ENCODE measurements around the gene CWC27.
"Not testable (repeated sequence)": the region's sequence is repeated elsewhere in the genome, so short reads cannot be mapped to it uniquely, and the experiment has no call there.

The CWC27 gene

GRCh38 chr5:64887910-64888309 lies 119.2 kb downstream of the CWC27 start:
- TF ChIP-seq, protein P1, sequence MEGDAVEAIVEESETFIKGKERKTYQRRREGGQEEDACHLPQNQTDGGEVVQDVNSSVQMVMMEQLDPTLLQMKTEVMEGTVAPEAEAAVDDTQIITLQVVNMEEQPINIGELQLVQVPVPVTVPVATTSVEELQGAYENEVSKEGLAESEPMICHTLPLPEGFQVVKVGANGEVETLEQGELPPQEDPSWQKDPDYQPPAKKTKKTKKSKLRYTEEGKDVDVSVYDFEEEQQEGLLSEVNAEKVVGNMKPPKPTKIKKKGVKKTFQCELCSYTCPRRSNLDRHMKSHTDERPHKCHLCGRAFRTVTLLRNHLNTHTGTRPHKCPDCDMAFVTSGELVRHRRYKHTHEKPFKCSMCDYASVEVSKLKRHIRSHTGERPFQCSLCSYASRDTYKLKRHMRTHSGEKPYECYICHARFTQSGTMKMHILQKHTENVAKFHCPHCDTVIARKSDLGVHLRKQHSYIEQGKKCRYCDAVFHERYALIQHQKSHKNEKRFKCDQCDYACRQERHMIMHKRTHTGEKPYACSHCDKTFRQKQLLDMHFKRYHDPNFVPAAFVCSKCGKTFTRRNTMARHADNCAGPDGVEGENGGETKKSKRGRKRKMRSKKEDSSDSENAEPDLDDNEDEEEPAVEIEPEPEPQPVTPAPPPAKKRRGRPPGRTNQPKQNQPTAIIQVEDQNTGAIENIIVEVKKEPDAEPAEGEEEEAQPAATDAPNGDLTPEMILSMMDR (IDR thresholded peaks at IDR 0.05; ENCODE audit: insufficient read depth, low read depth, low read length, missing control alignments): no peak

DNA sequence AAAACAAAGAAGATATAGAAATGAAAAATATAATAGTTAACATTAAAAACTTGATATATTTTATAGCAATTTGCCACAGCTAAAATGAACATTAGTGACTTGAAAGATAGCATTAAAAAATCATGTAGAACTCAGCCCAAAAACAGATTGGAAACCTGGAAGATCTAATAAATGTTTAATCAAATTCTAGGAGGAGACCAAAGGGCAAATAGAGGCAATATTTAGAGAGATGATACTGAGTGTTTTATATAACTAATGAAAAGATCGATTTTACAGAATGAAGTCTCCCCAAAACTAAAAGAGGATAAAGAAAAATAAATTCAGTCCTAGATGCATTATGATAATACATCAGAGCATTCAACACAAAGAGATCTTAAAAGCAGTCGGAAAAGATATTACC lies 127.0 kb downstream of the CWC27 start:
- TF ChIP-seq, protein P1 (IDR thresholded peaks at IDR 0.05; ENCODE audit: insufficient read depth, low read depth, low read length, missing control alignments): no peak
- no peak for DNase-seq (ENCODE audit: low read depth)
- no peak overlapping the region for H3K4me3 ChIP-seq (ENCODE audit: low read depth, low read length)

More at GRCh38 chr5:64887910-64888309, 119.2 kb downstream of the CWC27 start:
- H3K4me3 ChIP-seq (ENCODE audit: low read depth, low read length): no peak overlapping the region
- DNase-seq (ENCODE audit: low read depth): no peak

DNA sequence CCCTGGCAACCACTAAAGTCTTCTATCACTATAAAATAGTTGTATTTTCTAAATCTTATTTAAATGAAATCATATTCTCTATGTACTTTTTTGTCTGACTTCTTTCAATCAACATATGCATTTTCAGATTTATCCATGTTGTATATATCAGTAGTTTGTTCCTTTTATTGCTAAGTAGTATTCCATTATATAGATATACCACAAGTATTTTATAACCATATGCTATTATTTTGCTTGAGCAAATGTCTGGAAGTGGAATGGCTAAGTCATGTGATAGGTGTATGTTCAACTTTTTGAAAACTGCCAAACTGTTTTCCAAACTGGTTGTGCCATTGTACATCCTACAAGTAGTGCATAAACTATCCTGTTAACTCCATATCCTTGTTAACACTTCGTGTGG lies 131.1 kb downstream of the CWC27 start:
- DNase-seq (ENCODE audit: low read depth): no peak
- no peak overlapping the region for H3K4me3 ChIP-seq (ENCODE audit: low read depth, low read length)
- TF ChIP-seq, protein P1 (IDR thresholded peaks at IDR 0.05; ENCODE audit: insufficient read depth, low read depth, low read length, missing control alignments): no peak

DNA sequence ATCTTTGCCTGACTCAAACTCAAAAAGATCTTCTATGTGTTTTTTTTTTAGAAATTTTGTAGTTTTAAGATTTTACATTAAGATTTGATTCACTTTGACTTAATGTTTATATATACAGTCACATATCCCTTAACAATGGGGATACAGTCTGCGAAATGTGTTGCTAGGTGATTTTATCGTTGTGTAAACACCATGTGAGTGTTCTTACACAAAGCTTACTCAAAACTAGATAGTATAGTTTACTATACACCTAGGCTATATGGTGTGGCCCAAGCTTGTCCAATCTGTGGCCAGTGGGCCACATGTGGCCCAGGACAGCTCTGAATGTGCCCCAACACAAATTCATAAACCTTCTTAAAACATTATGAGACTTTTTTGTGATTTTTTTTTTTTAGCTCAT lies 131.9 kb downstream of the CWC27 start:
- TF ChIP-seq, protein P1 (IDR thresholded peaks at IDR 0.05; ENCODE audit: insufficient read depth, low read depth, low read length, missing control alignments): no peak
- no peak for DNase-seq (ENCODE audit: low read depth)
- no peak overlapping the region for H3K4me3 ChIP-seq (ENCODE audit: low read depth, low read length)

DNA sequence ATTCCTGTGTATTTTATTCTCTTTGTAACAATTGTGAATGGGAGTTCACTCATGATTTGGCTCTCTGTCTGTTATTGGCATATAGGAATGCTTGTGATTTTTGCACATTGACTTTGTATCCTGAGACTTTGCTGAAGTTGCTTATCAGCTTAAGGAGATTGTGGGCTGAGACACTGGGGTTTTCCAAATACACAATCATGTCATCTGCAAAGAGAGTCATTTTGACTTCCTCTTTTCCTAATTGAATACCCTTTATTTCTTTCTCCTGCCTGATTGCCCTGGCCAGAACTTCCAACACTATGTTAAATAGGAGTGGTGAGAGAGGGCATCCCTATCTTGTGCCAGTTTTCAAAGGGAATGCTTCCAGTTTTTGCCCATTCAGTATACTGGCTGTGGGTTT lies 138.7 kb downstream of the CWC27 start:
- not testable (repeated sequence) for DNase-seq (ENCODE audit: low read depth); H3K4me3 ChIP-seq (ENCODE audit: low read depth, low read length)

- DNase-seq (ENCODE audit: low read depth): no peak
- no peak overlapping the region for H3K4me3 ChIP-seq (ENCODE audit: low read depth, low read length)
- TF ChIP-seq, protein P1 (IDR thresholded peaks at IDR 0.05; ENCODE audit: insufficient read depth, low read depth, low read length, missing control alignments): no peak
Measured at GRCh38 chr5:64914396-64914795, 145.7 kb downstream of the CWC27 start.

DNA sequence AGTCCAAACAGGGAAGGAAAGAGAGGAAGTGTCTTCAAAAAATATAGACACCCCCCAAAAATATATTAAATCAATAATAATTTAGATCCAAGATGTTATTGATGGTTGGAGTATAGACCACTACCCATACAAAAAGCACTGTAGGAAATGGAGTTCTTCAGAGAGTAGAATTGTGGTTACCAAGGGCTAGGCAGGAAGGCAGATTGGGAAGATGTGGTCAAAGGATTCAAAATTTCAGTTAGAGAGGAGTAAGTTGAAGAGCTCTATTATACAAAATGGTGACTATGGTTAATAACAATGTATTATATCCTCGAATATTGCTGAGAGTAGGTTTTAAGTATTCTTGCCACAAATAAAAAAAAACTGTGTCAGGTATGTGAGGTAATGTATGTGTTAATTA lies 149.4 kb downstream of the CWC27 start:
- no peak for DNase-seq (ENCODE audit: low read depth)
- TF ChIP-seq, protein P1 (IDR thresholded peaks at IDR 0.05; ENCODE audit: insufficient read depth, low read depth, low read length, missing control alignments): no peak
- no peak overlapping the region for H3K4me3 ChIP-seq (ENCODE audit: low read depth, low read length)

Data from GM12865 (cell line).